ENCODE data around the gene CAMKK2. TPM values are rescaled to one million over a fixed set of nuclear protein-coding genes. Genes with fewer than 3 reads are reported as not detected.

Gene CAMKK2
- total and polyA plus RNA-seq, 7 donors: 4.4 to 12.3 (median 8.3) TPM

DNA sequence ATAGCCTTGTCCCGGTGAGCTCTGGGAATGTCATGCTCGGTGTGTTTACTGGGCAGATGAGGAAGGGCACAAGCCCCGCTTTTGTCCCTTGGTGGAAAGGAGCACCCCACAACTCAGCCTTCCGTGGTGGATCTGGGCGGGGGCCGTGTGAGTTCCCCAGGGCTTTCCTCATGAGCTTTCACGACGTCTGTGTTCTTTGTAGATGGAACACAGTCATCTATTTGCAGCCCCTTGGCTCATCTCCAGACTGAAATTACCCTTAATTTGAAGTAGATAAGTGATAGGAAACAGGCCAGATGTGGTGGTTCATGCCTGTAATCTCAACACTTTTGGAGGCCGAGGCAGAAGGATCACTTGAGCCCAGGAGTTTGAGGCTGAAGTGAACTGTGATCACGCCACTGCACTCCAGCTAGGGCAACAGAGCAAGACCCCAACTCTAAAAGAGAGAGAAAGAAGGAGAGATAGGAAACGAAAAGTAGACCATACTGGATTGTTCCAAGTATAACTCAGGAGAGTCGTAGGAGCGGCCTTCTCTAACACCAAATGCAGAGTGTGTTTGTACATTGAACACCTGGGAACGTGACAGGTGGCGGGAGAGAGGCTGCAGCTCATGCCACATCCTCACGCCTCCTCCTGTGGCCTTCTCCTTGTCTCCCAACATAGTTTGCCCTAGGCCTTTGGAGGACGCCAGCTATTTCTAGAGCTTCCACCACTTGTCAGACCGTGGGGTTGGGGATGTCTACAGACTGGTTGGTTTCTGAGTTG, 77.7 kb downstream of the CAMKK2 start:
- Histone ChIP-seq H3K4me1 (no peaks in the 10 kb centered on the region), H3K4me3 (no peak overlapping the region), H3K36me3 (ENCODE audit: insufficient read depth in 1 of 2, low read depth in 1 of 2) (no peaks in the 10 kb centered on the region), H3K27ac (no peak overlapping the region), H3K9me3 (no peaks in the 10 kb centered on the region), H3K27me3 (ENCODE audit: insufficient read depth in 3 of 3, low read length in 2 of 3) (no peaks in the 10 kb centered on the region)
- ATAC-seq: no peak
- intact Hi-C loops (cut with DNase I): no loop called here
- TF ChIP-seq, protein P1, sequence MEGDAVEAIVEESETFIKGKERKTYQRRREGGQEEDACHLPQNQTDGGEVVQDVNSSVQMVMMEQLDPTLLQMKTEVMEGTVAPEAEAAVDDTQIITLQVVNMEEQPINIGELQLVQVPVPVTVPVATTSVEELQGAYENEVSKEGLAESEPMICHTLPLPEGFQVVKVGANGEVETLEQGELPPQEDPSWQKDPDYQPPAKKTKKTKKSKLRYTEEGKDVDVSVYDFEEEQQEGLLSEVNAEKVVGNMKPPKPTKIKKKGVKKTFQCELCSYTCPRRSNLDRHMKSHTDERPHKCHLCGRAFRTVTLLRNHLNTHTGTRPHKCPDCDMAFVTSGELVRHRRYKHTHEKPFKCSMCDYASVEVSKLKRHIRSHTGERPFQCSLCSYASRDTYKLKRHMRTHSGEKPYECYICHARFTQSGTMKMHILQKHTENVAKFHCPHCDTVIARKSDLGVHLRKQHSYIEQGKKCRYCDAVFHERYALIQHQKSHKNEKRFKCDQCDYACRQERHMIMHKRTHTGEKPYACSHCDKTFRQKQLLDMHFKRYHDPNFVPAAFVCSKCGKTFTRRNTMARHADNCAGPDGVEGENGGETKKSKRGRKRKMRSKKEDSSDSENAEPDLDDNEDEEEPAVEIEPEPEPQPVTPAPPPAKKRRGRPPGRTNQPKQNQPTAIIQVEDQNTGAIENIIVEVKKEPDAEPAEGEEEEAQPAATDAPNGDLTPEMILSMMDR (IDR thresholded peaks at IDR 0.05): no peak
- DNase-seq: no peak
- 89 to 92% (median 90%) methylated on average over 18 of the region's 18 CpGs for WGBS, 3 donors

DNA sequence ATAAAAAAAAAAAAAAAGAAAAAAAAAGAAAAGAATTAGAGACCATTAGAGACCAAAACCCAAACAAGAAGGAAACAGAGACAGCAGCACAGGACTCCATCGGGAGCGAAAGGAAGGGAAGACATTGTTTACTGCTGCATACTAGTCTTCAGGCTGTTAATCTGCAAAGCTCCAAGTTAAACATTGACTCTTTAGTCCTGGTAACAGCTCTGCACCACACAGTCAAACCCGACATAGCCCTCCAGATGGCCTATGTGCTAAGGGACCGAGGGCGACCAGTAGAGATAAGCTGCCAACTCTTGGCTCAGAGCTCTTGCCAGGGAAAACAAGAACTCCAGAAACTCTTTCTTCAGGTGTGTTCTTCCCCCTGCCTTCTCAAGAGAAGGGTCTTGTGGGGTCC, 78.7 kb downstream of the CAMKK2 start:
- Histone ChIP-seq H3K27ac (no peak overlapping the region), H3K4me1 (no peaks in the 10 kb centered on the region), H3K27me3 (ENCODE audit: insufficient read depth in 3 of 3, low read length in 2 of 3) (no peaks in the 10 kb centered on the region), H3K4me3 (no peak overlapping the region), H3K36me3 (ENCODE audit: insufficient read depth in 1 of 2, low read depth in 1 of 2) (no peaks in the 10 kb centered on the region), H3K9me3 (no peaks in the 10 kb centered on the region)
- intact Hi-C loops (cut with DNase I): no loop called here
- 89 to 90% (median 89%) methylated on average over 5 of the region's 5 CpGs for WGBS, 3 donors
- ATAC-seq (no peak), DNase-seq (no peak)
- TF ChIP-seq, protein P1 (IDR thresholded peaks at IDR 0.05): no peak

DNA sequence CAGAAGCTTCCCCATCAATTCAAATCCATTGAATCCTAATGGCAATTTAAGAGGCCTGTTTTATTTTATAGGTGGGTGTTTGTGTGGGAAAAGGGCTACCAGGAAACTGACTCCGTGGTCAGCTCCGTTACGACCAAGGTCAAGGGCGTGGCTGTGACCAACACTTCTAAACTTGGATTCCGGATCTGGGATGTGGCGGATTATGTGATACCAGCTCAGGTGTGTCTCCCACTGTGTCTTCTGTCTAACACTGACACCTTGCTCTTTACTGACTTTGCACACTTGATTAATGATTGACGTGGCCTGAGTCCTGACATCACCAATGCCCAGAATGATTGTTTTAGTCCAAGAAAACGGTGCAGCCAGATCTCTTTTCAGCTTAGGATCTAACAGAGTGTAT, 79.4 kb downstream of the CAMKK2 start:
- no peak overlapping the region for H3K4me3 ChIP-seq
- TF ChIP-seq, protein P1 (IDR thresholded peaks at IDR 0.05): no peak
- no peaks in the 10 kb centered on the region for H3K9me3 ChIP-seq
- no peak for DNase-seq
- peaks cover 0 to 1% (median 0%) of the 10 kb centered on the region in 3 donors for H3K27me3 ChIP-seq (ENCODE audit: insufficient read depth in 3 of 3, low read length in 2 of 3)
- intact Hi-C loops (cut with DNase I): no loop called here
- H3K36me3 ChIP-seq (ENCODE audit: insufficient read depth in 1 of 2, low read depth in 1 of 2): no peaks in the 10 kb centered on the region
- WGBS, 3 donors: 77 to 80% (median 79%) methylated on average over 8 of the region's 8 CpGs
- H3K27ac ChIP-seq: no peak overlapping the region
- no peak for ATAC-seq
- no peaks in the 10 kb centered on the region for H3K4me1 ChIP-seq

DNA sequence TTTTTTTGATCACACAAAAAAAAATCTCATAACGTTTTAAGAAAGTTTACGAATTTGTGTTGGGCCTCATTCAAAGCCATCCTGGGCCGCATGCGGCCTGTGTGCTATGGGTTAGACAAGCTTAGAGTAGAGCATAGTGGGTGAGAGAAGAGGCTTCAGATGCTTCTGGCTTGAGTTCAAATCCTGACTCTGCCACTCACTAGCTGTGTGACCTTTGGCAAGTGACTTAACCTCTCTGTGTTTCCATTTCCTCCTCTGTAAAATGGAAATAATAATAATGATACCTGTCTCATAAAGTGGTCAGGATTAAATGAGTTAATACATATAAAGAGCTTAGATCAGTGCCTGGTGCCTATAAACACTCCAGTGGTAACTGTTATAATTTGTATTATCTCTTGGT, 80.4 kb downstream of the CAMKK2 start:
- Histone ChIP-seq H3K36me3 (ENCODE audit: insufficient read depth in 1 of 2, low read depth in 1 of 2) (no peaks in the 10 kb centered on the region), H3K27ac (no peak overlapping the region), H3K27me3 (ENCODE audit: insufficient read depth in 3 of 3, low read length in 2 of 3) (peaks cover 0 to 9% (median 4%) of the 10 kb centered on the region in 3 donors), H3K4me1 (no peaks in the 10 kb centered on the region), H3K9me3 (no peaks in the 10 kb centered on the region), H3K4me3 (no peak overlapping the region)
- ATAC-seq (no peak), DNase-seq (no peak)
- TF ChIP-seq, protein P1 (IDR thresholded peaks at IDR 0.05): no peak
- intact Hi-C loops (cut with DNase I): no loop called here
- WGBS, 3 donors: 88 to 93% (median 92%) methylated on average over 4 of the region's 4 CpGs

Data from psoas muscle (tissue), 8 donors.